Activated CD8-positive, alpha-beta memory T cell treated with anti-CD3 and anti-CD28 coated beads, Interleukin-2, amount 50 U/mL, for 48 hours (primary cell): Measurements from ENCODE around the gene LHFPL6.

ENCODE experiments used
- DNase-seq: peaks from one replicate; pipeline ENCODE4 v3.0.0-alpha.2; 2020

Gene LHFPL6

GRCh38 chr13:39457274-39457673 is 145.7 kb downstream of the LHFPL6 start:
- DNase-seq: no peak

GRCh38 chr13:39455521-39456175 is 147.3 kb downstream of the LHFPL6 start:
- DNase-seq: no peak

- no peak for DNase-seq
These were observed 150.2 kb downstream of the LHFPL6 start for GRCh38 chr13:39452834-39453233.

DNA sequence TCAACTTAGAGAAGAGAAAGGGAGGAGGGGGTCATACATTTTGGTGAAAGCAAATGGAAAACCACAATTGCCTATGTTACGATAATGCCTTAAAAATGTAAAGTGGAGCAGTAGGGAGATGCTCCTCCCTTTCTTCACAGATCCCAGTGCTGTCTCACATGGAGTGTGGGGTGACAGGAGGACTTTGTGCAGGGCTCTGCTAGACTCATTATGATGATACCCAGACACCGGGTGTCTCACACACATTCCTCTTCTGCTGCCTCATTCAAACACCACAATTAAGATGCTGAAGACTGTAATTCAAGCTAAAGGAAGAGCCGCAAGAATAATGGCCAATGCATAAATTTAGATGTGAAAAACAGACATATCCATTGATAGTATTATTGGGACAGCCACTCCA is 150.6 kb downstream of the LHFPL6 start:
- DNase-seq: no peak

DNA sequence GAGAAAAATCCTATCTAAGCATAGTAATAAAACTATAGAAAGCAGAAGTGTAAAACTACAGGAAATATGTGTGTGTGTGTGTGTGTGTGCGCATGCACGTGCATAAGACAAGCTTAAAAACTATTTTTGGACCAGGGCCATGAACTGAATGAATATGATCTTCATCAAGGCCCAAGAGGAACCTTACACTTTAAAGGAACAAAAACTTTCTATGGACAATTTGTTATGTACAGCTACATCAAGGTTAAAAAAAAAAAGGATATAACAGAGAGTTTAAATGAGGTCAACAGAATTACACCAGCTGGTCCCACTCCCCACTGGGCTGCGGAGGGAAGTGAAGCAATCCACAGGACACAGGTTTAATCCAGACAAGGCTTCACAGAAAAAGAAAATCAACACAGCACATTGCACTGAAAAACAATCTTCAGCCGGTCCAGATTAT is 151.1 kb downstream of the LHFPL6 start:
- DNase-seq: no peak

GRCh38 chr13:39451301-39451700 is 151.7 kb downstream of the LHFPL6 start:
- DNase-seq: no peak

DNA sequence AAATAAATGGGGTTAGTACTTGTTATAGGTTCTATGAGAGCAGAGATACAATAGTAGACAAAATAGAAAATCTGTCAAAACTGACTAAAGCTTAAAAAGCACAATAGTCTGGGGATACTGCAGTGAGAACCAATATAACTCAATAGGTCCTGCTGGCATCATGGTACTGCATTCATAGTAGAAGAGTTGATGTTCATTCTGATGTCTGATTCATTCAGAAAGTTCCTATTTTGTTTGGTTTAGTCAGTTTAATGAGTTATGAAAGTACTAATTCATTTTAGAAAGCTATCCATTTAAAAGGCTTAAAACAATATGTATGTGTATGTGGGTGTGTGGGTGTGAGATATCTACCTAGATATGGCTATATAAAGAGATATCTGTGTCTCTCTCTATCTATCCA is 152.8 kb downstream of the LHFPL6 start:
- no peak for DNase-seq

GRCh38 chr13:39448834-39449233 is 154.2 kb downstream of the LHFPL6 start:
- no peak for DNase-seq

- no peak for DNase-seq
These were observed 156.1 kb downstream of the LHFPL6 start for GRCh38 chr13:39446865-39447264.

DNA sequence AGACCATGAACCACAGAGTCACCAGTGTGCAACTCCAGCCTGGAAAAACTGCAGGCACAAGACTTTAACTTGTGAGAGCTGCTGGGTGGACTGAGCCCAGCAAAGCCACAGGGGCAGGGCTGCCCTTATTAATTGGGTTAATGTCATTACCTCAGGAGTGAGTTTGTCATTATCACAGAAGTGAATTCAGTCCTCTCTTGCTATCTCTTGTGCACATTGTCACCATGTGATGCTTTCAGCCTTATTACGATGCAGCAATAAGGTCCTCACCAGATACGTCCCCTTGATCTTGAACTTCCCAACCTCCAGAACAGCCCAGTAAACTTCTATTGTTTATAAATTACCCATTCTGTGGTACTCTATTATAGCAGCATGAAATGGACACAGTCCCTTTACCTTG is 158.1 kb downstream of the LHFPL6 start:
- no peak for DNase-seq

DNA sequence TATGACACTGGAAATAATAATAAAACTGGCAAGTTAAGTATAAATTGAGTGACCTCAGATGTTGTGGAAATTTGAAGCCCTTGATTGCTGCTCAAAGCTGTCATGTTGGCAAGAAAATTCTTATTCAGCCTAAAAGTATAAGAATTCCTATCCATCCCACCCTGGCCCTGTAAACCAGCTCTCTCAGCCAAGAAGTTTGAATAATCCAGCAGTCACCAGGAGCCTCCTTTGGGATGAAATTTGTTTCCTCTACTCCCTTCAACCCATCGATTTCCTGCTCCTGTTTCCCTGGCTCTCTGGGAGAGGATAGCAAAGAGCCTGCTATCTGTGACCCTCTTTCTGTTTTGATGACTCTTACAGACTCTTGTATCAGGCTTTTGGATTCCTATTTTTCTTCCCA is 169.3 kb downstream of the LHFPL6 start:
- DNase-seq: no peak

GRCh38 chr13:39432196-39432595 is 170.8 kb downstream of the LHFPL6 start:
- DNase-seq: no peak

DNA sequence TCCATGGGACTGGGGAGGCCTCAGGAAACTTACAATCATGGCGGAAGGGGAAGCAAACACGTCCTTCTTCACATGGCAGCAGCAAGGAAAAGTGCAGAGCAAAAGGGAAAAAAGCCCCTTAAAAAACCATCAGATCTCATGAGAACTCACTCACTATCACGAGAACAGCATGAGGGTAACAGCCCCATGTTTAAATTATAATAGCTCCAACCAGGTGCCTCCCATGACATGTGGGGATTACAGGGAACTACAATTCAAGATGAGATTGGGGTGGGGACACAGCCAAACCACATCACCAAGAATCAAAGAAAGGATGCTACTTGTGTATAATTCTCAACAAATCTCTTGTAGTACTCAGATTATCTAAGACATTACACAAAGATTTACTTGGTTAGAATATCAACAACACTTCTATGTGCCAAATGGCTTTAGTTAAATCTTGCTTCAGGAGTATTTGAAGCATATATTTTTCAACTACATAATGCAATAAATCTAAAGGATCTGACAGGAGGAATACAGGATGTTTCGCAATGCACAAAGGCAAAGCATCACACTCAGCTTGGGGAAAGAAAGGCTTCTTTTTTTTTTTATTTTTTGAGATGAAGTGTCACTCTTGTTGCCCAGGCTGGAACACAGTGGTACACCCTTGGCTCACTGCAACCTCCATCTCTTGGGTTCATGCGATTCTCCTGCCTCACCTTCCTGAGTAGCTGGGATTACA is 180.0 kb downstream of the LHFPL6 start:
- no peak for DNase-seq

GRCh38 chr13:39419876-39420275 is 183.1 kb downstream of the LHFPL6 start:
- no peak for DNase-seq

- DNase-seq: no peak
These were observed 183.9 kb downstream of the LHFPL6 start for GRCh38 chr13:39419068-39419467.

GRCh38 chr13:39418424-39418823 is 184.6 kb downstream of the LHFPL6 start:
- no peak for DNase-seq

DNA sequence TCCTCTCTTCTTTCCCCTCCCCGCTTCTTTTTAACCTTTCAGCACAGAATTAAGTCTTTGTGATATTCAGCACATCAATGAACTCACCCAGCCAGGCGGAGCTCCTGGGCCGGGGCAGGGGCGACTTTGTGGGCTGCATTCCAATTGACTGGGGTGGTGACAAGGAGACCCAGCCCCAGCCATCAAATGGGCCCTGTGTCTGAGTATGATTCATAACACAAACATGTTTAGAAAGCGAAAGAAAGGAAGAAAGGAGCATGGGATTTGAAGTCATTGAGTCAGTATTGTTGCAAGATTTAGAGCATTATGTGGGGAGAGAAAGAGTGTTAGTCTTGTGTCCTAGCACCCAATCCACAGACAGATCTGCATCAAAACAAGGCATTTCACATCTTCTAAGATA is 185.3 kb downstream of the LHFPL6 start:
- no peak for DNase-seq

- DNase-seq: no peak
These were observed 185.9 kb downstream of the LHFPL6 start for GRCh38 chr13:39417131-39417530.

DNA sequence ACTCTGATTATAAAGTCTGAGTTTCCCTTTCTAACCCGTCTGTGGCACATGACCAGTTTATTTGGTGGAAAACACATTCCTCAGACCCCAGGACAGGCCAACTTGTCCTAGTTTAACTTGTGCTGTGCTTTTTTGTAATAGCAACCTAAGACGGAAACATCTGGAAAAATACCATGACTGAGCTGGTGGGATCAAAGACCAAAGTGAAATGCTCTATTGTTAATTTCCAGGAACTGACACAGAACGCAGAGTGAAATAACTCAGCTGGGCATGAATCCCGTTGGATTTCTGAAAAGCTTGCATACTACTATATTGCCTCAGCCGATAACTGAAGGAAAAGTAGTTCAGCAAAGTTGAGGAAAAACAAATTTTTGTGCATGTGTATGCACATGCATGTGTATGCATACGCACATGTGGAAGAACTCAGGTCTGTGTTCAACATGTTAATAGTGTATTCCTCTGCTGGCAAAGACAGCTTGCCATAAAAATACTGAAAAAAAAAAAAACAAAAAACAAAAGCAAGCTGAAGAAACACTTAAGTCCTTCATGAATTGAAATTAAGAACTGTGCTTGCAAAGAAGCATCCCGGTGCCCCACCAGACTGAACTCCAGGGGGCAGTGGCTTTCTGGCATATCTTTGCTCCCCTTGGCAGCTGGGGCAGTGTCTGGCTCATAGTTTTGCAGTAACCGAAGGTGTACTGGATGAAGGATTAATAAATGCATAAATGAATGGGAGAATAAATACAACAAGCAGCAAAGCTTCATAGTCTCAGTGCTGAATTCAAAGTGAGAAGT is 187.8 kb downstream of the LHFPL6 start:
- no peak for DNase-seq

- no peak for DNase-seq
These were observed 188.7 kb downstream of the LHFPL6 start for GRCh38 chr13:39414339-39414738.

DNA sequence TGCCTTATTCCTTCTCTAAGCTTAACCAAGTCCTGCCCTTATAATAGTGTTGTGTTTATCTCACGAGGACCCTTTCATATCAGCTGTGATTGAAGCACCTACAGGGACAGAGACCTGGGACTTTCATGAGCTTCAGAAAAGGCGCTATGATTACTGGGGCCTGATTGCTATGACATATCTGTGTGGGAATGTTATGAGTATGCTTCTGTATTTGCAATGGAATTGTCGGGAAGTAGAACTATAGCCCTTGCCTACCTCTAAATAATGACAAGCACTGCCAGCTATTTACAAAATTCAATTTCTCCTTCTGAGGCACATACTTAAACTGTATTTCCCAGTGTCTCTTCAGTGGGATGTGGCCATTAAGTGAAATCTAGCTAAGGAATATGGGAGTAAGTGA is 191.5 kb downstream of the LHFPL6 start:
- DNase-seq: no peak

DNA sequence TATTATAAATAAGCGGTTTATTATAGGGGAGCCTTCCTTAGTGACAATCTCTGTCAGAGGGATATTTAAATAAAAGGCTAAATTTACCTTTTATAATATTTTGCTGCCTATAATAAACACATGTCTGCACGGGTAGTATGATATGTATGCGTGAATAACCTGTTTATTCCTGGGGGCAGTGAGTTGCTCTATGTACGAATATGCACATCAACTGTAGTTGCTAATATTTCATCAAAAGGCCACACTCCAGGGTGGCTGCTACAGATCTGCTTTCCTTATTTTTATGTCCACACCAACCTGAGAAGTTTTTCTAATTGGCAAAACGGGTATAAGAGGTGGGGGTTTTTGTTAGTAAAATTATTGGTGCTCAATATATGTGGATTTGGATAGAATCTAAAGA is 192.0 kb downstream of the LHFPL6 start:
- DNase-seq: no peak

DNA sequence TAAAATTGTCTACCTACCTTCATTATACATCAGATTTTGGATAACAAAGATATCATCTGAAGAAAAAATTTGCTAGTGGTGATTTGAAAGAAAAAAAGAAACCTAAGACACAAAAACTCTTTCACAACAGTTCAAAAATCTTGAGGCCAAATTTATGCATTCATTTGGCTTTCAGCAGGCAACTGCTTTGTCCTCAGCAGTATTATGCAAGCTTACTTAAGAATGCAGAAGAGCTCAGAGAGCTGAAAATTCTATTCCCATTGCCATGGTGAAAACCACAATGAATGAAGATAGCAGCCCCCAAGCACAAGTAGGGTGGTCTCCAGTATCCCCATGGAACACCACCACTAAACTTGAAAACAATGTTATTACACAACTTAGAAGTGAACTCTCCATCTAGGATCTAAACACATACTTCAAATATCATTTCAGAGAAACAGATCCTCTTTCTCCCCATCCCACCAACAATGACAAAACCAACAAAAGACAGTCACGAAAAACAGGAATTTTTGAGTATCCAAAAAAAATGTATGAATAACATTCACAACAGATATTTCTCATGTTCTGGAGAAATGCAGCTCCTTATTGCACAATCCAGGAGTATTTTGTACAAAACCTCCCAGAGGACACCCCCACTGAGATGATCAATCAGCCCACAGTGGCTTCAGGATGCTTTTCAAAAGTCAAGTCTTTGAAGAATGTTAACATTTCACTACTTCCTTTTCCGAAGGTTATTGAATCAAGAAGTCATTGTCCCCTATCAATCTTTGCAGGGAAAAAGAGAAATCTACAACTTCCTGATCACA is 192.7 kb downstream of the LHFPL6 start:
- DNase-seq: no peak
